ENCODE data around the gene GPM6B. TPM values are rescaled to one million over a fixed set of nuclear protein-coding genes. Genes with fewer than 3 reads are reported as not detected.

GPM6B gene
- total RNA-seq, result not detected in 2 replicates

GRCh38 chrX:13816643-13817627, at the start of gene GPM6B:
Gene GPM6B, minus strand, starts transcription at chrX:13817093. Its CDS starts 189 bp downstream, at chrX:13816904.

GRCh38 chrX:13734278-13735172, 82.4 kb downstream of the GPM6B start, which contains the start of the genes OFD1 and TRAPPC2:
Gene OFD1, plus strand, starts transcription at chrX:13734748. Its CDS starts 324 bp downstream, at chrX:13735072.
Gene TRAPPC2, minus strand, starts transcription at chrX:13734620. Its CDS starts 14,657 bp downstream, at chrX:13719963.

Other genes starting within 250 kb of the GPM6B start
- not detected in 2 replicates for gene EGFL6, start 247.5 kb downstream of the GPM6B start, total RNA-seq
- 1.5 and 3.9 TPM in 2 replicates for gene TCEANC, start 164.0 kb downstream of the GPM6B start, total RNA-seq
- gene RAB9A, start 128.0 kb downstream of the GPM6B start, total RNA-seq, result 16.2 and 29.4 TPM in 2 replicates
- 12.1 and 14.3 TPM in 2 replicates for gene TRAPPC2, start 82.5 kb downstream of the GPM6B start, total RNA-seq
- 10.1 and 10.4 TPM in 2 replicates for gene OFD1, start 82.3 kb downstream of the GPM6B start, total RNA-seq
- gene GEMIN8, start 212.8 kb upstream of the GPM6B start, total RNA-seq, result 9.7 and 16.0 TPM in 2 replicates